PC-9 (cell line): ENCODE data around the gene FRMD6. TPM values are rescaled to one million over a fixed set of nuclear protein-coding genes. Genes with fewer than 3 reads are reported as not detected.

Experiments used
- BruUV-seq: library from RNA; stranded (reverse); fragments of 400-500 nt; replicated peaks from 2 replicates; lab custom pipeline; 2021; lab: Mats Ljungman, UMichigan
- CTCF ChIA-PET: fragments of 300-600 bp; sonication (Branson Sonifier 250); formaldehyde crosslinking; loops from one replicate; lab custom pipeline; 2022; ENCODE audit warnings: antibody characterized with exemption; lab: Charles Lee
- POLR2A ChIA-PET: fragments of 300-600 bp; sonication (Branson Sonifier 250); formaldehyde crosslinking; loops from one replicate; lab custom pipeline; 2022; ENCODE audit warnings: antibody characterized with exemption; ENCODE audit not compliant: unreplicated experiment; lab: Charles Lee
- DNase-seq, 2 experiments: peaks; one replicate each; pipeline versions ENCODE4 v3.0.0 to v3.0.0-alpha.2; 2015 to 2022; ENCODE audit warnings: mixed read lengths in 1 of 2
- H2AFZ ChIP-seq: fragments of 200-600 bp; sonication (generic); 2 replicates; pipeline ENCODE4 v1.8.1; 2017; ENCODE audit warnings: antibody characterized with exemption
- H3F3A ChIP-seq: fragments of 200-600 bp; sonication (generic); 2 replicates; pipeline ENCODE4 v1.8.1; 2017; ENCODE audit warnings: antibody characterized with exemption, mild to moderate bottlenecking, low read depth; ENCODE audit not compliant: insufficient read depth
- H3K27ac ChIP-seq: fragments of 200-600 bp; sonication (generic); 2 replicates; pipeline ENCODE4 v1.6.1; 2016; ENCODE audit warnings: mixed run types
- H3K27me3 ChIP-seq: fragments of 200-600 bp; sonication (generic); 2 replicates; pipeline ENCODE4 v1.6.1; 2016; ENCODE audit warnings: low read depth, mixed run types; ENCODE audit not compliant: insufficient read depth
- H3K36me3 ChIP-seq: fragments of 200-600 bp; sonication (generic); 2 replicates; pipeline ENCODE4 v1.6.1; 2016; ENCODE audit warnings: low read depth, mixed run types
- H3K4me1 ChIP-seq: fragments of 200-600 bp; sonication (generic); replicated peaks from 2 replicates; pipeline ENCODE4 v1.6.1; 2016; ENCODE audit warnings: mixed run types; ENCODE audit not compliant: insufficient read depth
- H3K4me2 ChIP-seq: fragments of 200-600 bp; sonication (generic); 2 replicates; pipeline ENCODE4 v1.6.1; 2017; ENCODE audit warnings: mixed run types
- H3K4me3 ChIP-seq: fragments of 200-600 bp; sonication (generic); 2 replicates; pipeline ENCODE4 v1.6.1; 2016; ENCODE audit warnings: mixed run types
- H3K79me2 ChIP-seq: fragments of 200-600 bp; sonication (generic); 2 replicates; pipeline ENCODE4 v1.6.1; 2017; ENCODE audit warnings: low read depth, mixed run types
- H3K9me2 ChIP-seq: fragments of 200-600 bp; sonication (generic); 2 replicates; pipeline ENCODE4 v1.8.1; 2017; ENCODE audit warnings: mild to moderate bottlenecking; ENCODE audit not compliant: insufficient read depth
- H3K9me3 ChIP-seq: fragments of 200-600 bp; sonication (generic); 2 replicates; pipeline ENCODE4 v1.8.1; 2016; ENCODE audit warnings: low read depth; ENCODE audit not compliant: insufficient read depth
- H4K20me1 ChIP-seq: fragments of 200-600 bp; sonication (generic); 2 replicates; pipeline ENCODE4 v1.8.1; 2017; ENCODE audit not compliant: insufficient read depth
- CTCF ChIP-seq: fragments of 200-600 bp; sonication (generic); conservative IDR thresholded peaks from 2 replicates; pipeline ENCODE4 v1.6.1; 2017; ENCODE audit warnings: mixed run types, antibody characterized with exemption, mild to moderate bottlenecking, moderate library complexity
- EZH2 ChIP-seq: fragments of 200-600 bp; sonication (generic); IDR thresholded peaks from 2 replicates; pipeline ENCODE4 v1.8.0; 2017; ENCODE audit warnings: antibody characterized with exemption, low read depth
- intact Hi-C: fragments of 100-400 bp; cut with micrococcal nuclease; formaldehyde crosslinking; loops from one replicate; pipeline ENCODE4 v1.10.0; 2022; ENCODE audit not compliant: unreplicated experiment
- total RNA-seq: library from RNA; stranded (reverse); gene quantifications from 2 replicates; pipeline ENCODE4 v1.2.3, GENCODE V29; 2021

Gene FRMD6
- total RNA-seq, 1 experiment from 2014 or later: 42.9 TPM

GRCh38 chr14:51684760-51685159, 33.0 kb downstream of the FRMD6 start:
- H3K4me2 ChIP-seq: no peak overlapping the region
- H3K79me2 ChIP-seq: peaks cover 94% of the 10 kb centered on the region
- DNase-seq: no peak
- no peak overlapping the region for H3K4me3 ChIP-seq
- ChIA-PET CTCF (no interaction called here), POLR2A (no interaction called here)
- intact Hi-C loops: no loop called here
- H3K9me2 ChIP-seq: no peaks in the 10 kb centered on the region
- H3K27ac ChIP-seq: no peak overlapping the region
- H4K20me1 ChIP-seq: peaks cover 9% of the 10 kb centered on the region; the same call in 1 of the 2 replicates
- 0 out of 2 replicates have a peak, but pooled peaks cover 6% of the 10 kb centered on the region for H3K36me3 ChIP-seq
- H3K4me1 ChIP-seq: no peaks in the 10 kb centered on the region
- H3F3A ChIP-seq: 0 out of 2 replicates have a peak, but pooled peaks cover 6% of the 10 kb centered on the region
- H3K27me3 ChIP-seq: no peaks in the 10 kb centered on the region
- no peak for TF ChIP-seq EZH2
- no peak for TF ChIP-seq CTCF
- no TSS peak for BruUV-seq
- H2AFZ ChIP-seq: no peak overlapping the region
- no peaks in the 10 kb centered on the region for H3K9me3 ChIP-seq

DNA sequence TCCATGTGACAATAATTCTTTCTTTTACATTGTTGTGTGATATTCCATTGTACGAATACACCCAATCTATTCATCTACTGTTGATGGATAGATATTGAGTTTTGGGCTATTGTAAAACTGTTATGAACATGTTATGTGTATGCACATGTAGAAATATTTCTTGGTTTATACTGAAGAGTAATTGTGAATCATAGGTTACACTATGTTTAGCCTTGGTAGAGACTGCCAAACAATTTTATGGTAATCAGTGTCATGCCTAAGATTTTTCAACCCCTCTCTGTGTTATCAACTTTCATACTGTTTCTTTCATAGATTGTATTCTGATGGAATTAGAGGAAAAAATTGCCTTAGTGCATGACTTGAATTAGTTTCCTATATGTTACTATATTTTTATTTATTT, 39.5 kb downstream of the FRMD6 start:
- Histone ChIP-seq H3K9me2 (no peaks in the 10 kb centered on the region), H3K4me3 (no peak overlapping the region), H3K79me2 (peaks cover 47% of the 10 kb centered on the region), H3K36me3 (peaks cover 11% of the 10 kb centered on the region; the same call in 1 of the 2 replicates), H3F3A (0 out of 2 replicates have a peak, but pooled peaks cover 6% of the 10 kb centered on the region), H3K27me3 (no peaks in the 10 kb centered on the region), H3K4me2 (no peak overlapping the region), H4K20me1 (peaks cover 6% of the 10 kb centered on the region), H2AFZ (no peak overlapping the region), H3K27ac (no peak overlapping the region), H3K4me1 (no peaks in the 10 kb centered on the region), H3K9me3 (no peaks in the 10 kb centered on the region)
- intact Hi-C loops: no loop called here
- POLR2A ChIA-PET: interaction anchor here (0.5 kb wide), 1 partner anchor 60 kb away, joined by 5 read pairs; no protein-coding TSS in a partner anchor
- no peak for TF ChIP-seq CTCF
- no peak for TF ChIP-seq EZH2
- BruUV-seq: no TSS peak
- CTCF ChIA-PET: no interaction called here
- no peak for DNase-seq

- Histone ChIP-seq H3K27ac (no peak overlapping the region), H3K4me3 (no peak overlapping the region), H3K4me2 (no peak overlapping the region), H3K36me3 (peaks cover 11% of the 10 kb centered on the region; the same call in 1 of the 2 replicates), H3K79me2 (peaks cover 32% of the 10 kb centered on the region), H3K27me3 (no peaks in the 10 kb centered on the region), H3K4me1 (no peaks in the 10 kb centered on the region), H3F3A (peaks cover 15% of the 10 kb centered on the region; the same call in 1 of the 2 replicates), H3K9me3 (no peaks in the 10 kb centered on the region), H4K20me1 (peaks cover 13% of the 10 kb centered on the region), H2AFZ (no peak overlapping the region), H3K9me2 (no peaks in the 10 kb centered on the region)
- DNase-seq: no peak
- BruUV-seq: no TSS peak
- no peak for TF ChIP-seq CTCF
- no peak for TF ChIP-seq EZH2
- POLR2A ChIA-PET: interaction anchor here (0.5 kb wide), 1 partner anchor 391 kb away, joined by 10 read pairs; no protein-coding TSS in a partner anchor
- intact Hi-C loops: no loop called here
- CTCF ChIA-PET: no interaction called here
Measured at GRCh38 chr14:51692646-51693045, 40.9 kb downstream of the FRMD6 start.
